HG03521 (cell line): ENCODE measurements around the gene NHS.

ENCODE experiments used
- ATAC-seq: cut with Tn5 transposase; IDR thresholded peaks from one replicate; pipeline ENCODE4 v1.9.1; 2021; ENCODE audit warnings: mild to moderate bottlenecking, moderate library complexity; ENCODE audit not compliant: unreplicated experiment

NHS gene

DNA sequence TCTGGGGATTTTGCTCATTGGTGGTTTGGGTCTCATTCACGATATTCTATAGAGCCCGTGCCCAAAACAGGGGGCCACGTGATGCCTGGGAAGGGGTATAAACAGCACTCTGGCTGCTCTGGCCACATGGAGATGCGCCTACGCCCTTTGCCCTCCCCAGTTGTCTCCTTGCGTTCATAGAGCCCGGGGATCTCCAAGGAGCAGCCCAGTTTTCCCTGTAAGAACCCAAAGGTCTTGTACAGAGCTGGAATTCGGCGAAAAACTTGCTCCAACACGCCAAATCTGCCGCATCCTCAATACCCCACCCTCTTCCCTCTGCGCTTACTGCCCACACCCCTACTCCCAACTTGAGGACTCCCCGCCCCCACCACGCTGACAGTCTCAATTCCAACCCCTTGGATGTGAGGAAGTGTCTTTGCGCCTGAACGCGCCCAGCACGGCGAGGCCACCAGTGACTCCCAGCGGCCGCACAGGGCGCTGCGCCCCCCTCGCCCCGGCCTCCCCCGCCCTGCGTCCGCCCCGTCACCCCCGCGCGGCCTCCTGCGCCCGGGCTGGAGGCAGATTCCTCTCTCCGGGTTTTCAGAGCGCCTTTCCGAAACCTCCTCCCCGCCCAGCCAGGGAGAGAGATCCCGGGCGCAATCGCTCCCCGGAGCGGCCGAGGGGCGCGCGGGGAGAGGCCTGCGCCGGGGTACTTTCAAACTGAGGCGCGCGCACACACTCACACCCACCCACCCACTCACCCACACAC lies at the start of gene NHS:
Gene NHS, plus strand, starts transcription at position 582 of the 748 bp plus-strand sequence. CDS start 558 bp downstream, outside the sequence.
- no peak for ATAC-seq

DNA sequence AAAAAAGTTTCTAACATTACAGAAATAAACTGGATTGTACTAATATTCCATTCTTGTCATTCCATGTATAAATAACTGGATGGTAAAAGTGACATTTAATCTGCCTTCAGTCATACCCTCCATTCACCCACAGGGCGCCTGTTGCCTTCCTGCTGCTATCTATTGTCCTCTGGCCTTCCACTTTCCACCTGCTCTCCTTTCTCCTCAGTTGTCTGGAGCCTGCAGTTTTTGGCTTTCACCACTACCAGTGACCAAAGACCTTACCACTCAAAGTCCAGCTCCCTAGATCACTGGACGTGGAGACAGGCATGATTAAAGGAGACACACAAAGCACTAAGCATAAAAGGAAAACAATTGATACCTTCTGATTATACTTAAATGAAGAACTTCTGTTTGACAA lies 46.2 kb upstream of the NHS start:
- ATAC-seq = no peak

DNA sequence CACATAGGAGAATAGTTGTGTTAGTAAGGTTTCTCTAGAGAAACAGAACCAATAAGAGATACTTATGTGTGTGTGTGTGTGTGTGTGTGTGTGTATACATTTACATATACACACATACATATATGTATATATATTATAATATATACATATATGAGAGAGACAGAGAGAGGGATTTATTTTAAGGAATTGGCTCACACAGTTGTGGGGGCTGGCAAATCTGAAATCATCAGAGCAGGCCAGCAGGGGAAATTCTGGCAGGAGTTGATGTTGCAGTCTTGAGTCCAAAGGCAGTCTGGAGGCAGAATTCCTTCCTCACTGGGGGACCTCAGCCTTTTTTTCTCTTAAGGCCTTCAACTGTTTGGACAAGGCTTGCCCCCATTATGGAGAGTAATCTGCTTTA lies 38.6 kb upstream of the NHS start:
- ATAC-seq = no peak

DNA sequence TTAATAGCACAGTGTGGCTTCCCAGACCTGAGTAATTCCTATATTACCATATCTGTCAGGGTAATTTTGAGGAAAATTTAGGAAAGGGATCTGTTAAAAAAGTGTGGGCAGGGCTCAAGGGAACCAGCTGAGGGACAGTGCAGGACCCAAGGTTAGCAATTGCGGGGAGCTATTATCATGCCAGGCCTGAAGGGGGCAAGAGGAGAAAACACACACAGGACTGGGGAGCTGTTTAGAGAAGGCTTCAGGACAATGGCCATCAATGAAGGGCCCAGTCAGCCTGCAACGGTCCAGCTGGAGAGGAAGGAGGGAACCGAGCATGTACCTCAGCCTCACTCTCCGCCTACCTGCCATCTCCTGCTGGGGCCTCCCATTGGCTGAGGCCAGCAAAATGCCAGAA lies 19.0 kb upstream of the NHS start:
- ATAC-seq = no peak

DNA sequence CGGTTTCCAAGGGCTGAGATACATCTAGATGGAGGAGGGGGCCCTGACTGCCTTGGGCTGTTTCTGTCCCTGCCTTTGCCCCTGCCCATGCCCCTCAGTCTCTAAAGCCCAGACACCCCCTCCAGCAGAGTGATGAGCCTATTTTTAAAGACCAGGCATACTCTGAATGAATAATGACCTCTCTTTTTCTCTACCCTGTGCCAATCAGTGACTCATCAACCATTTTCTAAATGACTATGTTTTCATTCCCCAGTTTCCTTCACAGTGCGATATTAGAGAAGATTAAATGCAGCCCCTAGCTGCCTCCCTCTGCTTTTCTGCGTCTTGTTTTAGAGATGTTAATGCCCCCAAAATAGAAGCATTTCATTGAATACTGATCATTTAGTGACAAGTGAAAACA lies 15.5 kb upstream of the NHS start:
- no peak for ATAC-seq

DNA sequence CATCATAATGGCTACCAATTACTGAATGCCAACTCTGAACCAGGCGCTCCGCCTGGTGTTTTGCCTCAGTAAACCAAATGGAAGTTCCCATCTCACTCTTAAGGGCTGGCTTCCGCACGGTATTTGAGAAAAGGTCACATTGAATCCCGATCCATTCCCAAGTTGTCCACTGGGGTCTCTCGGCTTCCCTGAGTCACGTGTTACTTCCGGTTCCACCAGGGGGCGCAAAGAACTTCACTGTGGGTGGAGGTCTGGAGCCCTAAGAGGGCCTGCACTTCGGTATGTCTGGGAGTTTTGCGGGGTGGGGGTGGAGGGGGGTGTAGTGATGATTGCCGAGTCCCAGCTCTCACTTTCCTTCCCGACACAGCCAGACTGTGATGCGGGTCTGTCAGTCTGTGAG lies 13.4 kb upstream of the NHS start:
- no peak for ATAC-seq

DNA sequence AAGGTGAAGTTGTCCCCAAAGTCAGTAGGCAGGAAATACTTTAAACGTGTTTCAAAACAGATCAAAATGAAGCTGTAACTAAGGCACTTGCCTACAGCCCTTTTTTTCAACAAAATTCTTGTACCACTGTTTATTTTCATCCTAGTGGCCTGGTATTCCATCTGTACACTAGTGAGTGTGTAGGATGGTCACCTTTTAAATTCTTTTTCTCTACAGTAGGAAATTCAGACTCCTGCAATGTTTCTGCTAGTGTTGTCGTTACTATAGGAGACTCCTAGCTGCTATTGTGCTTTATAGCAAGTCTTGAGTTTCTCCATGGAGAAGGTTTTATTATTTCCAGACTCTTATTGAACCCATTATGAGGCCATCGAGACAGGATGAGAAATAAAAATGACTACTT lies 7.0 kb upstream of the NHS start:
- no peak for ATAC-seq

DNA sequence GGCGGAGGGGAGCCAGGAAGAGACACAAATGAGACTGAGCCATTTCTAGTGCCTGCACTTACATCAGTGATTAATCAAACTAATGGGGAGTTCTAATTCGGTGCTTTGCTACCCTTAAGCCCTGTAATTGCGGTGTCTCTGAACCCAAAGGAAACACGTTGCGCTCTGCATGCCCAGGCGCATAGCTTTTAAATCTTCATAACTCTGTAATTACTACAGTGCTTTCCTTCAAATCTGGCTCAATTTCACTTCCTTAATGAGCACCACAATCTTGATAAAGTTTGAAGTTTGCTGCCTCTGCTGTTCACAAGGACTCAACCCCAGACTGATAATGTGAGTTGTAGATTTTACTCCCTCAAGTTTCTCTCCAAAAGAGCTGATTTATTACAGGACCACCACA lies 5.7 kb upstream of the NHS start:
- no peak for ATAC-seq

DNA sequence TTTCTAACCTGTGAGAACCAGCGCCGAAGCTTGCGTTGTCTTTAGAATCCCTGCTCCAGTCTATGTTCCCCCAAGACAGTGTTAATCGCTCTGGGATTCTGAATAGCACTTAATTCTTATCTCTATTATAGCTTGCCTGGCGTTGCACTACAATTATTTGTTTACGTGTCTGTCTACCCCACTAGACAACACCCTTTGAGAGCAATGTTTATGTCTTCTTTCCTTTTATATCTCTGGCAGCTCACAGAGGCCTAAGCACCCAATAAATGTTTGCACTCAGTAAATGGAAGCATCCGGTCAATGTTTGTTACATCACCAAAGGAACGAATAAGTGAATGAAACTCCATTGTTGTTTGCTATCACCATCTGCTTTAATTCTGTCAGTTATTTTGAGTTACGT lies 4.8 kb upstream of the NHS start:
- no peak for ATAC-seq

DNA sequence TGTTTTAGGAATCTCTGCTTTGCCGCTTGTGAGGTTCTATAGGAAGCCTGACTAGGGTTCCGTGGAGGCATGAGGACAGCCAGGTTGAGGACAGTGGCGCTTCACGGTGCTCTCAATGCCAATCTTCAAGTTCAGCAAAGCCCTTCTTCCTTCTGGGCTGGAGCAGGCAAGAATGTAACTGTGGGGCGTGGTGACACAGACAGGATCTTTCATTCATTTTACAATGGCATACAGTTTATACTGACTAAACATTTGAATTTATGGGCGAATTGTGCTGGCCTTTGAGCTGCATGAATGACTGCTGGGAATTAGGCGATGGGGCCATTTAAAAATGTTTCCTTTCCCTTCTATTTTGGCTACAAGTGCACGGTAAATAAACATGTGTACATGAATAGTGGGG lies 2.9 kb upstream of the NHS start:
- ATAC-seq = no peak

DNA sequence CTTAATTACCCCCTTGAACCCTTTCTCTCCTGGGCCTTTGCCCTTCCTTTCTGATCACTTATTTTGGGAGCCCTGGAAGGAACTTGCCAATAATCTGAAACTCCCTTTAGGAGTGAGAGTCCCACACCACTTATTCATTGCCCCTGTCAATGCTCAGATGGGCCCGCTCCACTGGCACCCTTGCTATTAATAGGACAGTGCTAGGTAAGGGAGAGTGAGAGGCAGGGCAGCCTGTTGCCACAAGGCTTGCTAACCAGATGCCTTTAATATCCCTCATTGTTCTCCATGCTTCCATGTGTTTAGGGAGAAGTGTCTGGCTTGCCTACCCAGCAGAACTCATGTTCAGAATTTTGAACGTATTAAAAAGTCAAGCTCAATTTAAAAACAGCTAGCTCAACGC lies 1.7 kb upstream of the NHS start:
- ATAC-seq = no peak

DNA sequence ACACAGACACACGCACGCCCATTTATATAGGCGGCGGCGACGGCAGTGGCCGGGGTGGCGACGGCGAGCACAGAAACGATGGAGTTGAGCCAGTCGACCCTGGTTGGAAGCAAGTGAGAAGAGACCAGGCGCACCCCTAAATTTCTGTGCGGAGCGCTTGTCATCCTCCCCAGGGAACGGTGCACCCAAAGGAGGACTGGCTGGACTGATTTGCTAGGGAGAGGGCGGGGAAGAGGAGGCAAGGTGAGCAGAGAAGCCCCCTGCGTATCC lies 302 bp downstream of the NHS start:
- no peak for ATAC-seq

DNA sequence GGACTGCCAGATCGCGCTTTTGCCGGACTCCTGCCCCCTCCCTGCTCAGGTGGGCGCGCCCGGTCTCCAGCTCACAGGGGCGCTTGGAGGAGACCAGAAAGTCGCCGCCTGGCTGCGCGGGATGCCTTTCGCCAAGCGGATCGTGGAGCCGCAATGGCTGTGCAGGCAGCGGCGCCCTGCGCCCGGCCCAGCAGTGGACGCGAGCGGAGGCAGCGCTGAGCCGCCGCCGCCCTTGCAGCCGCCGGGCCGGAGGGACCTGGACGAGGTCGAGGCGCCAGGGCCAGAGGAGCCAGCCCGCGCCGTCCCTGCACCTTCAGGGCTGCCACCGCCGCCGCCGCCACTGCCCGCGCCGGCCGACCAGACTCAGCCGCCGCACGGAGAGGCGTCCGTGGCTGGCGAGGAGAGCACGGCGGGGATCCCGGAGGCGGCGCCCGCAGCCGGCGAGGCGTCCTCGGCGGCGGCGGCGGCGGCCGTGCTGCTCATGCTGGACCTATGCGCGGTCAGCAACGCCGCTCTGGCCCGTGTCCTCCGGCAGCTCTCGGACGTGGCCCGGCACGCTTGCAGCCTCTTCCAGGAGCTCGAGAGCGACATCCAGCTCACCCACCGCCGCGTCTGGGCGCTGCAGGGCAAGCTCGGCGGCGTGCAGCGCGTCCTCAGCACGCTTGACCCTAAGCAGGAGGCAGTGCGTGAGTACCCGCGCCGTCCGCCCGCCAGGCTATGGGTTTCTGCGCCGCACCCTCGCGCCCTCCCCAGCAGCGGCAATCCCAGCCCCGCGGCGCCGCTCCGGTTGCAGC lies 834 bp downstream of the NHS start:
- no peak for ATAC-seq

DNA sequence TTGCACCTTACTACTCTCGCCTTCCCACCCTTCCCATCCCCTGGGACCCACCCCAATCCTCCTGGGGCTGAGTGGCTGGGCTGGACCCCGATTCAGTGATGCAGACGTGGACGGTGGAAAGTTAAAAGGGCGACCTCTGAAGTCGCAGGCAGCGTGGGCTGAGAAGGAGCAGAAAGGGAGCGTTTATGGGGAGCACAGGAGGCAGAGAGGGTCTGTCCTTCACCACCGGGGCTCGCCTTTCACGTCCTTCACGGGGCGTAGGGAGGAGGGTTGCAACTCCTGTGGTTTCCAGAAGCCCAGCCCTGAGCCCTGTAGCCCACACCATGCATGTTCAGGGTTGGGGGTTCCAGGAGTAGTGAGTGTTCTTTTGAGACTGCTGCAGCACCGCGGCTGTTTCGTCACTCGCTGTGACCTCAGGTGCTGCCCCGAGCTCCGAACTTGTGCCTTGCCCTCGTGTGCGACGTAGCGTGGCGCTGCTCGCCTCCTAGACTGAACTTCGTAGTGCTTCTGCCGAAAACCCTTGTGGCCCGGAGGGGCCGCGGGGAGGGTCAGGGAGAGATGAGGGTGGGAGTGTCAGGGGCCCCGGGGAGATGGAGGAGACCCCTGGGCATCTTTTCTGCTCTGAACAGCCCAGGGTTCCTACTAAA lies 1.6 kb downstream of the NHS start:
- no peak for ATAC-seq

DNA sequence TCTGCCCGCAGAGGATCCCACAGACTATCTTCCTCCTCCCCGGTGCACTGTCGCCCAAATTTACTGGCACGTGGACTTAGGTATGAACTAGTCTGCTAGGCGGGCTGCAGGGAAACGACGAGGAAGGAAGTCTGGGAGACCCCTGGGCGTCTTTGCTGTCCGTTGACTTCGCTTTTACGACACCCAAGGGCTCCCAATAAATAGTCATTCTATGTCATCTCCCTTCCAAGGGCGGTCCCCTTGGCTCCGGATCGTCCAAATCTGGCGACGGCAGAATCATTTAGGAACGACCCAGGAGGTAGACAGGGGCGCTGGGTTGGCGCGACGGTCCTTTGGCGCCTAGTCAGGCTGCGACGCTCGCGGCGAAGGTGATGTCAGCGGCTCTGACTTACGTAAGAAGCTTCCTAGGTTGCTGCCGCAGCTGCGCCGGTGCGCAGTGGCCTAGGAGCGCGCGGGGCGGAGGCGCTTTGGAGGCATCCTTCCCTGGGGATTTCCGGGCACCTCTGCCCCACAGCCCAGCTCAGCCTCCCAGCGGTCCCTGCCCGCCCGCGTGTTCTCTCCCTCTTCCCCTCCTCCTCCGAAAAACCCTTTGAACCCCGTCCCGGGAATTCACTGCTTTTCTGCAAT lies 2.2 kb downstream of the NHS start:
- ATAC-seq = no peak

DNA sequence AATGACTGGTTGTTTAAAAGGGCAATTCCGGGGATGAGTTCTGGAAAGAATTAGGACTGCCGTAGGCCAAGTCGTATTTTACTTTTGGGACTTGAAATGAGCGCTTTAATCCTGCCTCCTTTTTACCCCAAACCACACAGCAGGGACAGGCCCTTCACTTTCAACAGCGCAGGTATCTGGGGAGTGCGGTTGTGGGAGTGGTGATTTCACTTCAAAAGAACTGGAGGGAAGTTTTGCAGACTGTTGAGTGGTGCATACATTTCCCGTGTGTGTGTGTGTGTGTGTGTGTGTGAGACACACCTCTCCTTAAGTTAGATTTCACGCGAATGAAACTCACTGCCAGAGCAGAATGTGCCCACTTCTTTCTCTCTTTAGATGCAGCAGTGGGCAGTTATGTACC lies 2.8 kb downstream of the NHS start:
- ATAC-seq = no peak

DNA sequence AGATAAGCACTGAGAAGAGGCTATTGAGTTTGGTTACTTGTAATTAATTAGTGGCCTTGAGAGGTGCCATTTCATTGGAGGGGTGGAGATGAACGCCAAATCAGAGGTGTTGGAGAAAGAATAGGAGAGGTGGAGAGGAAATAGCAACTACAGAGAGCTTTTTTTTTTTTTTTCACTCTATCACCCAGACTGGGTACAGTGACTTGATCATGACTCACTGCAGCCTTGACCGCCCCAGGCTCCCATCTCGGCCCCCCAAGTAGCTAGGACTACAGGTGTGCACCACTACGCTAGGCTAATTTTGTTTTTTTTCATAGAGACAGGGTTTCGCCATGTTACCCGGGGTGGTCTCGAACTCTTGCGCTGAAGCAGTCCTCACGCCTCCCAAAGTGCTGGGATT lies 5.2 kb downstream of the NHS start:
- no peak for ATAC-seq

DNA sequence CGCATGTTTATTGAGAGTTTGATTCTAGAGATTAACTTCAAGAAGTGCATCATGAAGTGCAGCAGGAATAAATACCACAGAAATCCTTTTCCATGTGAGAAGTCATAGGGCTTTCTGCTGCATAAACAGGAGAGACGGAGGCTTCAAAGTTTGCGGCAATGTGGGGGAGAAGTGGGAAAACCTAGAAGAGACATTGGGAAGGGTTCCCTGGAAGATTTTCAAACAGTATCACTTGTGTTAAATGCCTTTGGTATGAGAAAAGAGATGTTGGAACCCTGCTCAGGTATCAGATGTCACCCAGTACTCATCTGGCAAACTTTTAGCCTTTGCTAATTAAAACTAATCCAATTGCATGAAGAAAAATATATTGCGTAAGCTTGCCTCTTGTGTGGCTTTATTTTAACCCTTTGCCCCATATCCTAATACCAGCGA lies 15.4 kb downstream of the NHS start:
- ATAC-seq = no peak

DNA sequence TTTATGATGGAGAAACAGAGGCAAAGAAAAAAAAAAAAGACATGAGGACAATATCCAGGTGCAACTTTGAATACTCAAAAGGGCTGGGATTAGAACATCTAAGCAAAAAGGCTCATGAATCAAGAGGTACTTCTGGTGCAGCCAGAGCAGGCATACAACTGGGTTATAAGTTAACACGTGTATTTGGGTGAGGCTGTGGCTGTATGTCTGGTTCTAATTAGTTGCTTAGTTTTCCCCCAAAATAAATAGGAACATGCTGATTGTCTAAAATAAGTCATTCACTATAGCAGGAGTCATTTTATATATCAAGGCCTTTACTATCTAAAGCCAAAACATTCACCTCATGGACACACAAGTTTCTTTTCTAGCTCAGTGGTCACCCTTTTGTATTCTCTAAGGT lies 20.2 kb downstream of the NHS start:
- no peak for ATAC-seq

DNA sequence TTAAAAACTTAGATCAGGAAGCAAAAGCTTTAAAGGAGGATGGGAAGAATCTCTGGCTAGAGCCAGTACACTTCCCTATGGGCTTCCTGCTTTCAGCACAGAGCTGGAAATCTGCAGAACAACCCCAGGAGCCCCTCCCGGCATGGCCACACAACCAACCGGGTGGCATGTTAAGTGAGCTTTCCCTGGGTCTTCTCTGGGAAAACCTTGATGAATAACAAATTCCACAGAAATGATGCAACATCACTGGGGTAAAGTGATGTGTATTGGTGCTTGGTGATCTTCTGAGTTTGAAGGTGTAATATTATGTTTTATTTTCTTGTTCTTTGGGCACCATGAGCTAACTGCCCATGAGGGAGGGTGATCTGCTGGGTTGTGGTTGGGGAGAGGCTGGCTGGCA lies 22.1 kb downstream of the NHS start:
- ATAC-seq = no peak

DNA sequence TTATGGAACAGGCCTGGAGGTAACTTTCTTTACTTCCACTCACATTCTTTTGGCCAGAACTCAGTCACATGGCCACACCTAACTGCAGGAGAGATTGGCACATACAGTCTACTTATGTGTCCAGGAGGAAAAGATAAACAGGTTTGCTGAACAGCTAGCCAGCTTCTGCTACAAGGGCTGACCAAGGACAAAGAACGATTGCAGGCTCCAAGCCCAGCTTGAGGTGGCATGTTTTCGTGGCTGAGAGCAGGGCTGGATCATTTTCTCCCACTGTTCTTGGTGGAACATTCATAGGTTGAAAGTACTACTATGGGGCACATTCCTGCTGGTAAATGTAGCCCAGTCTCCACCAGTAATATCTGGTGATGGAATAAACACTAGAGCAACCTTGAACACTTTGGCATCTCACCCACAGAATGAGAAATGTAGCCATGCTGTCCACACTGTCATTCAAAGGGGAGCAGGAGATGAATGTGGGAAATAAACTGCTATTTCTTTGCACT lies 28.2 kb downstream of the NHS start:
- no peak for ATAC-seq

DNA sequence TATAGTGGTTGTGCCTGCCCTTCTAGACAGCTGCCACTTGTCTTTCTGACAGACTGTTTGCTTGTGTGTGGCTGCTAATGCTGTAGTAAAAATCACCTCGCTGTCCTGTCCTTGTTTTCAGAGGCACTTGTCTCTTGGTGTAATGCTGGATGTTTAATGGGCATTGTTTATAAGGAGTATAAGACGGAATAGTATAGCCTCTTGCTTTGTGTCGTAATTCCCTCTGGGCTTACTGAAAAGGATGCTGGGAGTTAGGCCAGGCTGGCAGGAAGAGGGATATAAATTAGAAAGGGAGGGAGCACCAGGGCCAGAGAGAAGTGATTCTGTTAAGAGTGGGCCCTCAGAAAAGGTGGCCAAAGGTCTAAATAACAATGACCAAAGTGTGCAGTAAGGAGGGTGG lies 29.0 kb downstream of the NHS start:
- no peak for ATAC-seq
